B cell (primary cell): Measurements from ENCODE around the gene SRSF2. TPM values are rescaled to one million over a fixed set of nuclear protein-coding genes. Genes with fewer than 3 reads are reported as not detected.

Experiments used
- ATAC-seq: fragments of 200-7000 bp; cut with Tn5 transposase; one replicate; pipeline ENCODE4 v1.10.0; 2021; ENCODE audit warnings: low read depth, mild to moderate bottlenecking, moderate number of reproducible peaks, moderate library complexity
- CTCF ChIA-PET: fragments of 350-600 bp; sonication (Branson Sonifier 250); formaldehyde crosslinking; loops from one replicate; lab custom pipeline; 2021; ENCODE audit warnings: antibody characterized with exemption, inconsistent platforms; lab: Charles Lee
- POLR2A ChIA-PET: fragments of 350-600 bp; sonication (Branson Sonifier 250); formaldehyde crosslinking; loops from one replicate; lab custom pipeline; 2021; ENCODE audit warnings: antibody characterized with exemption; lab: Charles Lee
- DNase-seq: peaks from one replicate; pipeline ENCODE4 v3.0.0; 2013
- H2AFZ ChIP-seq: 2 replicates; pipeline ENCODE4 v1.6.1; 2012; ENCODE audit warnings: mild to moderate bottlenecking, low read depth, low read length; ENCODE audit not compliant: insufficient read depth, poor library complexity, severe bottlenecking
- H3K27ac ChIP-seq, 2 donors: 1 replicate in 1 of 2; 2 replicates in 1 of 2; pipeline ENCODE4 v1.5.1; 2012 to 2013; ENCODE audit warnings: low read length in 2 of 2, mild to moderate bottlenecking in 2 of 2, moderate library complexity in 1 of 2
- H3K27me3 ChIP-seq, 4 experiments: fragments of 200-600 bp in 1 of 4; sonication (generic) in 1 of 4; replicated peaks in 1 of 4; 1 replicate in 2 of 4; 2 replicates in 2 of 4; pipeline versions ENCODE4 v1.6.1 to v1.7.0; 2013 to 2016; ENCODE audit warnings: low read length in 3 of 4, mild to moderate bottlenecking in 2 of 4, mixed read lengths in 1 of 4, moderate library complexity in 1 of 4; ENCODE audit not compliant: insufficient read depth in 4 of 4, control insufficient read depth in 3 of 4; ENCODE audit errors: control extremely low read depth in 1 of 4
- H3K36me3 ChIP-seq, 2 experiments: replicated peaks in 1 of 2; 1 replicate in 1 of 2; 2 replicates in 1 of 2; pipeline versions ENCODE4 v1.6.1 to v1.7.1; 2013; ENCODE audit warnings: low read length in 1 of 2; ENCODE audit not compliant: insufficient read depth in 2 of 2, control insufficient read depth in 1 of 2; ENCODE audit errors: control extremely low read depth in 1 of 2, extremely low read depth in 1 of 2
- H3K4me1 ChIP-seq, 2 donors: fragments of 200-600 bp in 1 of 2; sonication (generic) in 1 of 2; 1 replicate in 1 of 2; 2 replicates in 1 of 2; pipeline versions ENCODE4 v1.5.1 to v1.6.1; 2013 to 2017; ENCODE audit warnings: low read length in 2 of 2; ENCODE audit not compliant: control insufficient read depth in 2 of 2, insufficient read depth in 2 of 2
- H3K4me2 ChIP-seq: replicated peaks from 2 replicates; pipeline ENCODE3; 2012; ENCODE audit warnings: mild to moderate bottlenecking, low read depth, low read length; ENCODE audit not compliant: poor library complexity, severe bottlenecking
- H3K4me3 ChIP-seq, 5 experiments: fragments of 200-600 bp in 1 of 5; sonication (generic) in 1 of 5; 1 replicate in 3 of 5; 2 replicates in 2 of 5; pipeline versions ENCODE4 v1.5.1 to v1.7.0; 2011 to 2016; ENCODE audit warnings: low read length in 4 of 5, mild to moderate bottlenecking in 4 of 5, low read depth in 2 of 5, control low read depth in 1 of 5, moderate library complexity in 1 of 5; ENCODE audit not compliant: insufficient read depth in 1 of 5; ENCODE audit errors: control extremely low read depth in 1 of 5, extremely low read depth in 1 of 5
- H3K79me2 ChIP-seq: fragments of 200-600 bp; sonication (generic); one replicate; pipeline ENCODE4 v1.6.0; 2016; ENCODE audit warnings: low read length; ENCODE audit not compliant: control insufficient read depth, insufficient read depth
- H3K9ac ChIP-seq: fragments of 200-600 bp; sonication (generic); 2 replicates; pipeline ENCODE4 v1.6.1; 2017; ENCODE audit warnings: mild to moderate bottlenecking, low read length, moderate library complexity
- H3K9me3 ChIP-seq, 3 donors: one replicate each; pipeline versions ENCODE4 v1.6.1 to v1.7.1; 2013; ENCODE audit warnings: low read length in 2 of 3; ENCODE audit not compliant: control insufficient read depth in 2 of 3, insufficient read depth in 1 of 3; ENCODE audit errors: control extremely low read depth in 1 of 3
- H4K20me1 ChIP-seq: 2 replicates; pipeline ENCODE4 v1.6.0; 2012; ENCODE audit warnings: mild to moderate bottlenecking, low read length; ENCODE audit not compliant: insufficient read depth, control insufficient read depth, poor library complexity, severe bottlenecking
- H3K27ac Mint-ChIP-seq: one replicate; pipeline ENCODE4 v1.8.0; 2021; ENCODE audit warnings: mixed read lengths
- H3K27me3 Mint-ChIP-seq: one replicate; pipeline ENCODE4 v1.8.0; 2021; ENCODE audit warnings: mixed read lengths
- H3K4me1 Mint-ChIP-seq: one replicate; pipeline ENCODE4 v1.8.0; 2021; ENCODE audit warnings: mixed read lengths
- H3K4me3 Mint-ChIP-seq: one replicate; pipeline ENCODE4 v1.8.0; 2021; ENCODE audit warnings: mixed read lengths
- H3K9me3 Mint-ChIP-seq: one replicate; pipeline ENCODE4 v1.8.0; 2022; ENCODE audit warnings: mixed read lengths; ENCODE audit not compliant: insufficient read depth
- EZH2 ChIP-seq: IDR thresholded peaks from 2 replicates; pipeline ENCODE4 v1.6.1; 2012; ENCODE audit warnings: borderline replicate concordance, low read depth, mild to moderate bottlenecking, moderate library complexity, low read length; ENCODE audit not compliant: insufficient read depth, poor library complexity, severe bottlenecking
- WGBS: methylation state at CpG from one replicate; pipeline ENCODE4 v1.1.5; 2013; ENCODE audit warnings: missing lambda C conversion rate; ENCODE audit not compliant: insufficient coverage; 5-methylcytosine and 5-hydroxymethylcytosine counted together
- intact Hi-C: fragments of 100-400 bp; cut with micrococcal nuclease; formaldehyde crosslinking; loops from one replicate; pipeline ENCODE4 v1.10.0; 2022
- polyA plus RNA-seq: library from polyadenylated mRNA; depleted of rRNA; stranded (reverse); fragments of >200 nt; gene quantifications from 2 replicates; pipeline ENCODE4 v1.2.3, GENCODE V29; 2012
- total RNA-seq, 2 donors: library from RNA; stranded (reverse); fragments of 120-200 nt in 1 of 2; gene quantifications; 1 replicate in 1 of 2; 2 replicates in 1 of 2; pipeline versions ENCODE4 v1.2.3 to v1.2.4, GENCODE V29; 2013 to 2022
- TF ChIP-seq, protein P1 (sequence below): fragments of 200-600 bp; IDR thresholded peaks from one replicate; pipeline ENCODE4 v1.8.0; 2022; ENCODE audit warnings: antibody characterized with exemption, mild to moderate bottlenecking

The SRSF2 gene
- total and polyA plus RNA-seq, 2 donors (not counting 1 experiment from before 2014, with no cell fraction given) = 362 to 764 TPM

DNA sequence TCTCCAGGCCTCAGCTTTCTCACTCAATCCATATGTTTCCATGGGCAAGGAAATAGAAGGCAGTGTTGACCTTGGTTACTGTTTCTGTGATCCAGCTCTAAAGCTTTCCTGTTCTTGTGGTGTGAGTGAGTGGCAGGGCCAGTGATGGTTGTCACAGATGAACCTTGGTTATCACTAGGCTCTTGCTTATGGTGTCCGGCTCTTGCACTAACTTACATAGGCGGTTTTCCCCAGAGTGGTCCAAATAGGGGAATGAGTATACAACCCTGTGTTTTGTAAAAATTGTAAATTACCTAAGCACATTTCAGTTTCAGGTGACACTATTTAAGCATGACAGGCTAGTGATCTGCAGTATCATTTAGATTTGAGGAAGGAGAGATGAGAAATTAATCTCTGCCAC, 7.6 kb upstream of the SRSF2 start:
- DNase-seq (no peak), ATAC-seq (no peak)
- peaks cover 4% of the 10 kb centered on the region for H3K4me1 Mint-ChIP-seq
- no peak overlapping the region for H3K9ac ChIP-seq
- no peaks in the 10 kb centered on the region for H3K9me3 ChIP-seq
- H2AFZ ChIP-seq = no peak overlapping the region
- TF ChIP-seq, protein P1, sequence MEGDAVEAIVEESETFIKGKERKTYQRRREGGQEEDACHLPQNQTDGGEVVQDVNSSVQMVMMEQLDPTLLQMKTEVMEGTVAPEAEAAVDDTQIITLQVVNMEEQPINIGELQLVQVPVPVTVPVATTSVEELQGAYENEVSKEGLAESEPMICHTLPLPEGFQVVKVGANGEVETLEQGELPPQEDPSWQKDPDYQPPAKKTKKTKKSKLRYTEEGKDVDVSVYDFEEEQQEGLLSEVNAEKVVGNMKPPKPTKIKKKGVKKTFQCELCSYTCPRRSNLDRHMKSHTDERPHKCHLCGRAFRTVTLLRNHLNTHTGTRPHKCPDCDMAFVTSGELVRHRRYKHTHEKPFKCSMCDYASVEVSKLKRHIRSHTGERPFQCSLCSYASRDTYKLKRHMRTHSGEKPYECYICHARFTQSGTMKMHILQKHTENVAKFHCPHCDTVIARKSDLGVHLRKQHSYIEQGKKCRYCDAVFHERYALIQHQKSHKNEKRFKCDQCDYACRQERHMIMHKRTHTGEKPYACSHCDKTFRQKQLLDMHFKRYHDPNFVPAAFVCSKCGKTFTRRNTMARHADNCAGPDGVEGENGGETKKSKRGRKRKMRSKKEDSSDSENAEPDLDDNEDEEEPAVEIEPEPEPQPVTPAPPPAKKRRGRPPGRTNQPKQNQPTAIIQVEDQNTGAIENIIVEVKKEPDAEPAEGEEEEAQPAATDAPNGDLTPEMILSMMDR = no peak
- TF ChIP-seq EZH2 = no peak
- H3K4me2 ChIP-seq = no peak overlapping the region
- no peaks in the 10 kb centered on the region for H3K9me3 Mint-ChIP-seq
- no peaks in the 10 kb centered on the region for H3K27me3 ChIP-seq
- ChIA-PET CTCF (no interaction called here), POLR2A (no interaction called here)
- peaks cover 21% of the 10 kb centered on the region for H3K79me2 ChIP-seq
- no peaks in the 10 kb centered on the region for H3K27me3 Mint-ChIP-seq
- no peaks in the 10 kb centered on the region for H4K20me1 ChIP-seq
- no peak overlapping the region for H3K27ac ChIP-seq
- no peaks in the 10 kb centered on the region for H3K4me1 ChIP-seq
- no peak overlapping the region for H3K27ac Mint-ChIP-seq
- no CpG with 5 or more reads among the region's 2 CpGs for WGBS
- no peak overlapping the region for H3K4me3 Mint-ChIP-seq
- intact Hi-C loops = no loop called here
- no peak overlapping the region for H3K4me3 ChIP-seq
- H3K36me3 ChIP-seq = peaks cover 18 to 40% of the 10 kb centered on the region in 2 experiments

DNA sequence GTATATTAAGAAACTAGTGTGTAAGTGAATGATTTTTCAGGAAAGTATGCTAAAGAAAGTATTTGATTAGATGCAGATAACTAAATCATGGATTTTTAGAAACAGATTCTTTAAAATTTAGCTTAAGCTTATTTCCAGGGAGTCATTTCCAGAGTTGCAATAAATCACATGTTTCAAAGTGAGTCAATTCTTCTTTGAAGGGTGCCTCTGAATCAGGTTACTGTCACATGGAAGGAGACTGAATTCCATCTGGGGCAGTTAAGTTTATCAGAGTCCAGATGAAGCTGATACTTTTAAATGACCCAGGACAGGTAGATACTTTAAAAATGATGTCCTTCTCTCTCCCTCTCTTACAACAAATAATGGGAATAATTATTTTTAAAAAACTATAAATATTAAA, 5.8 kb upstream of the SRSF2 start:
- H3K4me1 Mint-ChIP-seq = peaks cover 17% of the 10 kb centered on the region
- Histone ChIP-seq H3K4me2 (no peak overlapping the region), H3K79me2 (peaks cover 37% of the 10 kb centered on the region), H3K27me3 (no peaks in the 10 kb centered on the region), H3K4me1 (peaks cover 10% of the 10 kb centered on the region in 2 donors), H3K4me3 (no peak overlapping the region), H3K36me3 (peaks cover 18 to 40% of the 10 kb centered on the region in 2 experiments), H4K20me1 (no peaks in the 10 kb centered on the region), H2AFZ (no peak overlapping the region), H3K27ac (no peak overlapping the region), H3K9me3 (no peaks in the 10 kb centered on the region), H3K9ac (no peak overlapping the region)
- no peaks in the 10 kb centered on the region for H3K27me3 Mint-ChIP-seq
- ChIA-PET CTCF (interaction anchor here (0.6 to 0.9 kb wide), 3 partner anchors 41 to 885 kb away, joined by 3 to 4 read pairs (median 3); no protein-coding TSS in a partner anchor), POLR2A (no interaction called here)
- intact Hi-C loops = no loop called here
- no peak overlapping the region for H3K4me3 Mint-ChIP-seq
- TF ChIP-seq, protein P1 = no peak
- no peak for TF ChIP-seq EZH2
- DNase-seq (no peak), ATAC-seq (no peak)
- H3K27ac Mint-ChIP-seq = no peak overlapping the region
- H3K9me3 Mint-ChIP-seq = no peaks in the 10 kb centered on the region
